ENCODE data around the gene TMEM255B.
"Not testable (repeated sequence)": the region's sequence is repeated elsewhere in the genome, so short reads cannot be mapped to it uniquely, and the experiment has no call there.

Gene TMEM255B

GRCh38 chr13:113832631-113833030, 73.6 kb downstream of the TMEM255B start:
- no peak for DNase-seq (ENCODE audit: low read depth in 3 of 3)

GRCh38 chr13:113833111-113833830, 74.2 kb downstream of the TMEM255B start:
- no peak for DNase-seq (ENCODE audit: low read depth in 3 of 3)

GRCh38 chr13:113834006-113834405, 75.0 kb downstream of the TMEM255B start:
- DNase-seq (ENCODE audit: low read depth in 3 of 3) = not testable (repeated sequence)

- no peak for DNase-seq (ENCODE audit: low read depth in 3 of 3)
Observed at GRCh38 chr13:113834496-113835200, 75.6 kb downstream of the TMEM255B start.

DNA sequence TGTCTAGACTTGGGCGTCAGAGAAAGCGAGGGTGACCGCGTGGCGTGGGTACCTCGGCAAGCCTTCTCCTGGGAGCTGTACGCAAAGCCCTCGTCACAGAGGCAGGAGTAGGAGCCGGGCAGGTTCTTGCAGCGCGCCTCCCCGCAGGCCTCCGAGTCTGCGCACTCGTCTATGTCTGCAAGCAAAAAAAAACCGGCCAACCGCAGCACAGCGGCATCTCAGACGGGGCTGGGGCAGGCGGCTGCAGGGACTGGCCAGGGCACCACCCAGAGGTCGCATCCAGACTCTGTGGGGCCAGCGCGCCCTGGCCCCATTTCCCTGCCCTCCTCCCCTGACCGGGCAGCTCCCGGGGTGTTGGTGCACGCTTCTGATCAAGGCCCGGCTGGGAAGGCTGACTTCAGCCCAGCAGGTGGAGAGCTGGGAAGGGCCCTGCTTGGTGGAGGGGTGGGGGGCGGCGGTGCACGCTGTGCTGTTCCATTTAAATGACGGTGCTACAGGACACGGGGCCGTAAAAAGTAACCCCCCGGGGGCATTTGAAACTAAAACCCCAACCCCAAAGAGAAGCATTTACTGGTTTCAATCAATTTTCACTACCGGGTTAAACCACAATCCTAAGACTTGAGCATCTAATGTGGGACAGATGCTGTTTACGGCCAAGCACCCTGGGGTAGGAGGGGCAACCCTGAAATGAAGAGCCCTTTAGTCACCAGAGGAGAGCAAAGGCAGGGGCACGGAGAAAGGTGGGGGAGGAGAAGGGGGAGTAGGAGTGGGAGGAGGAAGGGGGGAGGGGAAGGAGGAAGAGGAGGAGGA, 76.6 kb downstream of the TMEM255B start:
- DNase-seq (ENCODE audit: low read depth in 3 of 3) = no peak

GRCh38 chr13:113836768-113837559, 77.9 kb downstream of the TMEM255B start:
- DNase-seq (ENCODE audit: low read depth in 3 of 3) = no peak

- no peak for DNase-seq (ENCODE audit: low read depth in 3 of 3)
Observed at GRCh38 chr13:113837560-113838355, 78.7 kb downstream of the TMEM255B start.

GRCh38 chr13:113838711-113839201, 79.7 kb downstream of the TMEM255B start:
- DNase-seq (ENCODE audit: low read depth in 3 of 3) = no peak

DNA sequence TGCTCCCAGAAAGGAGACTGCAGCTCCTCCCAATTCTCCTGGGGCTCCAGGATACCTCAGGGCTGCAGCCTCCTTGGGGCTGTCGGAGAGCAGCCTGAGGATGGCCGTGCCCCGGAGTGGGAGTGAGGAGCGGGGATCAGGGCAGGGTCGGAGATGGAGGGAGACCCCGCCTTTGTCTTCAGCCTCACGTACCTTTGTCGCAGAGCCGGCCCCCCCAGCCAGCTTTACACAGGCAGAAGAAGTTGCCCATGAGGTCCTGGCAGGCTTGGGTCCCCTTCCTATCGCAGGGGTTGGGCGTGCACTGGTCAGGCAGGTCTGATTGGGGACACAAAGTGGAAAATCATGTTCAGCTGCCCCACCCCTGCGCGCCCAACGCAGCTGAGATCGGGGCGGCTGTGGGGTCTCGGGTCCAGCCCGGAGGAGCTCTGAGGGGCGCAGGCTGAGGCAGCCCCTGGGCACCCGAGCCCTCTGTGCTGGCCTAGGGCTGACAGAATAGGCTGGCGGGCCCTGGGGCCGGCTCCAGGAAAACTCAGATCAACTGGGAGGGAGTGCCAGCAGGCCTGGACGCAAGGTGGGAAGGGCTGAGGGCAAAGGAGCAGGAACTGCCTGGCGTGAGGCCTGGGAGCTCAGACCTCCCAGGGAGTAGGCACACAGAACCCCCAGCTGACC, 80.6 kb downstream of the TMEM255B start:
- DNase-seq (ENCODE audit: low read depth in 3 of 3) = no peak

GRCh38 chr13:113840541-113841352, 81.7 kb downstream of the TMEM255B start:
- no peak for DNase-seq (ENCODE audit: low read depth in 3 of 3)

DNA sequence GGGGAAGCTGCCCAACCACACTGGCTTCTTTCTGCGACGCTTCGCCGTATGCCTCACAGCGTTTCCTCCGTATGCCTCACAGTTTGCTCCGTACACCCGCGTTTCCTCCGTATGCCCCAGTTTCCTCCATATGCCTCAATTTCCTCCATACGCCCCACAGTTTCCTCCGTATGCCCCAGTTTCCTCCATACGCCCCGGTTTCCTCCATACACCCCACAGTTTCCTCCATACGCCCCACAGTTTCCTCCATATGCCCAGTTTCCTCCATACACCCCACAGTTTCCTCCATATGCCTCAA, 82.3 kb downstream of the TMEM255B start:
- DNase-seq (ENCODE audit: low read depth in 3 of 3) = no peak

GRCh38 chr13:113842336-113843062, 83.5 kb downstream of the TMEM255B start:
- no peak for DNase-seq (ENCODE audit: low read depth in 3 of 3)

GRCh38 chr13:113843063-113843654, 84.1 kb downstream of the TMEM255B start:
- no peak for DNase-seq (ENCODE audit: low read depth in 3 of 3)

DNA sequence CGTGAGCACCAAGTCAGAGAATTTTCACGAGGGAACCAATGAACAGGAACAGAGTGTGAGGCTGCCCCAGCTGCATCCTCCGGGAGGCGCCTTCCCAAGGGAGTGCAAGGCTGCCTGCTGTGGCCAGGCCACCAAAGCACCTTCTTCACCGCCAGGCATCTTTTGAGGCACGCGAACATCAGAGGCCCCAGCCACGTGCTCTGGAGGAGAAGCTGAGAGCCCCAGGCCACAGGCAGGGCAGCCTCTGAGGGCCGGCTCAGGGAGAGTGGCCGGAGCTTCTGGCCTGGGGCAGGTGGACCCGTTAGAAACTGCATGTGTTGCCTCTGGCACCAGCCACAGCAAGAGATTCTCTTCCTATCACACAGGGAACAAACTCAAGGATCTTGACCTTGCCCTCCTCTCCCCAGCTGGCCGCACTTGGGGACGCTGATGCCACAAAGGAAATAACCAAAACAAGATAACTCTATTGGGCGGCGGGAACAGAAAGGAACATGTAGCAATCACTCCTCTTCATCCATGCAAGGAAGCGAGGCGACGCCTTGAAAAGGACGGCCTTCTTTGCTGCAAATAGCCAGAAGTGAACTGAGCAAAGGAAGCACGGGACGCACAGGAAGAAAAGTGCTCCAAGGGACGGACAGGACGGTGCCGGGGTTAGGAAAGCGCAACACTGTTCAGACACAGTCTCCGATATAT, 85.0 kb downstream of the TMEM255B start:
- DNase-seq (ENCODE audit: low read depth in 3 of 3) = no peak

DNA sequence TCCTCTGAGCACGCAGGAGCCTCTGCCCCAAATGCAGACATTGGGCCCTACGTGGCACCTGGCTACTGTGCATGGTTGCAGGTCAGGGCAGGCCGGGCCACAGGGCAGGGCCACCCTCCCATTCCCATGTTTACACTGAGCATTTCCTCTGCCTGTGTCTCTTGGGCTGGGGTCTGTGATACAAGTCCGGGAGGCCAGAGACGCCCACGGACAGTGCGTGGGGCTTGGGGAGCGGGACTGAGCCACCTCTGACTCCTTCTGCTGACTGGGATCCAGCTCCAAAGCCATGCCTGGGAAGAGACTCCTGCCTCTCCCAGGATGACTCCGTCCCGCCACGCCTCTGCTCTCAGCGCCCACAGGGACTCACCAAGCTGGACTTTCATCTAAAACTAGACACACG, 86.0 kb downstream of the TMEM255B start:
- no peak for DNase-seq (ENCODE audit: low read depth in 3 of 3)

- DNase-seq (ENCODE audit: low read depth in 3 of 3) = no peak
Observed at GRCh38 chr13:113845723-113846635, 87.0 kb downstream of the TMEM255B start.

Measured in stimulated activated CD4-positive, alpha-beta T cell treated with anti-CD3 and anti-CD28 coated beads, TNF-alpha, amount 100 ng/mL, for 48 hours (primary cell).